ENCODE data around the gene SLC38A6.

The SLC38A6 gene

GRCh38 chr14:60981633-60982455, 799 bp downstream of the SLC38A6 start:
- peak; percentile 48 for DNase-seq

DNA sequence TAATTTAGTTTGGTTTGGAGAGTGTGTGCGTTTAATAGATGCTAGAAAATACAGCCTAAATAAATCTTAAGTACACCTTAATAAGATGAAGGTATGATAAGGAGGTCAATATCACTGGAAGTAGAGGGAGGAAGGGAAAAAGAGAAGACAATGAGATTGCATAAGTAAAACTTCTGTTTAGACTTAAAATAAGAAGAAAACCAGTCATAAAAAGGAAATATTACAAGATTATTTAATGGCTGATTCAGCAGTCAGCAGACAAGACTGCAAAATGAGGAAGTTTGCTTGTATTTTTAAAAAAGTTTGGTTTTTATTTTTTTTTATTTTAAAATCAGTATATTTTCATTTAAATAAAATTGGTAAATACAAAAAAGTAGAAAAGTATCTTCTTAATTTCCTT, 3.2 kb downstream of the SLC38A6 start:
- DNase-seq, result no peak

GRCh38 chr14:60986500-60986899, 5.5 kb downstream of the SLC38A6 start:
- no peak for DNase-seq

DNA sequence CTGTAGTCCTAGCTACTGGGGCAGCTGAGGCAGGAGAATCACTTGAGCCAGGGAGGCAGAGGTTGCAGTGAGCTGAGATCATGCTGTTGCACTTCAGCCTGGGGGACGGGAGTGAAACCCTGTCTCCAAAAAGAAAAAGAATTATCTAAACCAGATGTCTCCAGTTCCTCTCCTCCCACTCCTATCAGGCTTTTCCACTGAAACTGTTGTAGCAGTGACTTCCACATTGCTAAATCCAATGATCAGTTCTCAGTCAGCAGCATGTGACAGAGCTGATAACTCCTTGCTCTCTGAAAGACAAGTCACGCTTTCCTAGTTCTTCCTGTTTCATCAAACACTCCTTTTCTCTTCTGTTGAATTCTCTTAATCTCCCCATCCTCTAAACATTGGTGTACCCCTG, 8.6 kb downstream of the SLC38A6 start:
- DNase-seq, result no peak

GRCh38 chr14:60998617-60999016, 17.6 kb downstream of the SLC38A6 start:
- no peak for DNase-seq

GRCh38 chr14:60999536-60999935, 18.5 kb downstream of the SLC38A6 start:
- DNase-seq, result no peak

DNA sequence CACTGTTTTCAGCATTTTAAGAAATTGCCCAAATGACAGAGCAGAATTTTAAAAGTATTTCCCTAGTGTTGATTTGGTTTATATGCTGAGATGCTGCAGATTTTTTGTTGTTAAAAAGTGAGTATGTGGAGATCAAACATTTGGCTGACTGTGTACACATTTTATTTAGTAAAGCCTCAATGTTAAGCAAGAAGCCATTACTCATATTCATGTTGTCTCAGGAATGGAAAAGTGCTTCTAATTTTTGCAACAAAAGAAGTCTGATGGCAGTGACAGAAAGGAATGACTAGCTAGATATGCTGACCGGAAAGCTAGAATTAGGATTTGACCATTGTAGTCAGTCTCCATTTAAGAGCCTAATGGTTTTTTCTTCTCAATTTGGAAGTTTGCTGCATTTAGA, 22.5 kb downstream of the SLC38A6 start:
- no peak for DNase-seq

DNA sequence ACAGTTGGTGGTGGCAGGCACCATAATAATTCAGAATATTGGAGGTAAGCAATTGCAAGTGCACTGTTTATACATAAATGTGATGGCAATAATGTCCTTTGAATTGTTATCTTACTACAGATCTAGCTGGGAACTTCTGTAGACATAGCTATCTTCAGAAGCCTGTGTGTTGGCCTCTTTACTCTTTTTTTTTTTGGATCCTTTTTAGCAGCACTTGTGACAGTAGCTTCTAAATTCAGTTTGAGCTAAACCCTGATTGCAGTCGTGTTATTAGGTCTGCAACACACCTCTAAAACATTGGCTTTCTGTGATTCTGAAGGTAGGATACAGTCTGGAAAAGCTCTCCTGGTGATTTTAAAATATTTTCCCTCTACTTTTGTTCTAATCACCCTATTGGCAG, 38.5 kb downstream of the SLC38A6 start:
- no peak for DNase-seq

DNA sequence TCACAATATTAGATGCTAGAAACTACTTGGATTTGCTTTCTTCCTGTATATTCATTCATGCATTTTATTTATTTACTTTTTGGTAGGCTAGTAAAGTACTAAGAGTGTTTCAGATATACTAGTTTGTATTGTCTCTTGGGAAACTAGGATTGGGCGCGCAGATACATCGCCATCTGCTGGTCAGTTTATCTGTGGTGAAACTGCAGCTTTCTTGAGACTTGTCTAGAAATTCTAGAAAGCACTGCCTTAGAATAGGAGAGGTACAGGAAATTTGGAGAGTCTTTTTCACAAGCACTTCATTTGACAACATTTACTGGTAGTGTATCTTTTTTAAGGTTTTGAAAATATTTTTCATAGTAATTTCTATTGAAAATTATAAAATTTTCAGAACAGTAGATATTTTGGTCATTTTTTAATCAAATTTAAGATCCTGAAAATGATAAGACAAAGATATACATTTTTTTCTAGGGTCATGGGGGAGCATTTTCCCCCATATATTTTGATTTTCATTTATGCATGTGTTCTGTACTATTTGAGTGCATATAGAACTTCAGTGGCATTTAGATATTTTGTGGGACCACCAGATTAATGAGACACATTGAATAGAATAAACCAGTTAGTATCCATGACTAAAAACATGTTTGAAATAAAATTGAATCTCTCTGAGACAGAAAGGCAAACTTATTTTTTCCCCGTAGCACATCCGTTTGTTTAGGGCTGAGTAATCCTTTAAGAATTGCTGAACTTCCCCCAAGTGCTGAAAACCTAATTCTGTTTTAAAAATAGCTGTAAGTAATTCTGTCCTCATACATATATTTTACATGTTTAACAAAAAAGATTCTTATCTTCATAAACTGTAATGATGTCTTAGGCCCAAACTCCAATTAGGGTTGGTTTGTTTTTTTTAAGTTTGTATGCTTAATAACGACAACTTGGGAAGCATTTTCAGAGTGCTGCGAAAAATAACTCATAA, 44.5 kb downstream of the SLC38A6 start:
- peak; percentile 75 for DNase-seq

DNA sequence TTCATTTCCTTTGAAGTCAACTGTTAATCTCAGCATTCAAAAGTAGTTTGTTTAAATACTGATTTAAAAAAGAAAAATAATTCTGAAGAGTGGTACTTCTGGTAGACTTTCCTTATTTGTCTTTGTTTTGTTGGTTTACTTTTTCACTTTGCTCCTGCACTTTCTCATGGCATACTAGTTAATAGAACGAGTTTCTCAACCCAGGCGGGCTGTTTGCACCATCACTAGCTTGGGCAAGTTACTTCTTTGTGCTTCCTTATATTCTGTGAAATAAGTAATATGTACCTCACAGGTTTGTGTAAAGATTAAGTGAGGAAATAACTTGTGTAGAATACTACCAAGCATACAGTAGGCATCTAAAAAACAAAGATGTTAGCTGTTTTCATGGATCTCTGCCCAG, 45.5 kb downstream of the SLC38A6 start:
- no peak for DNase-seq

DNA sequence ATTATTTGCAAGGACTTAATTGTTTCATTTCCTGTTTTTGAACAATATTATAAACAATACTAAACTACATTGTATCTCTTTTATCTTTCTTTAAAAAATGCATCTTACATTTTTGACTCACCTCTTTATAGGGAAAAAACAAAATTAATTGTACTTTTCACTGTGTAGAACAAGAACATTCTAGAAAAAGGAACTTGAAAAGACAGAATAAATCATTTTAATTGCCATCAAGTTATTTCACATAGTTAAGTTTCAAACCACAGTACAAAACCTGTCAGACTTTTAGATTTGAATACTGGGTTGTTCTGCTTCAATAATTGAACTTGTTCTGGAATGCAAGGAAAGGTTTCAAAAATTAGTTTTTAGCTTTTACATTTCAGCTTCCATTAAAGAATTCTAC, 50.0 kb downstream of the SLC38A6 start:
- no peak for DNase-seq

DNA sequence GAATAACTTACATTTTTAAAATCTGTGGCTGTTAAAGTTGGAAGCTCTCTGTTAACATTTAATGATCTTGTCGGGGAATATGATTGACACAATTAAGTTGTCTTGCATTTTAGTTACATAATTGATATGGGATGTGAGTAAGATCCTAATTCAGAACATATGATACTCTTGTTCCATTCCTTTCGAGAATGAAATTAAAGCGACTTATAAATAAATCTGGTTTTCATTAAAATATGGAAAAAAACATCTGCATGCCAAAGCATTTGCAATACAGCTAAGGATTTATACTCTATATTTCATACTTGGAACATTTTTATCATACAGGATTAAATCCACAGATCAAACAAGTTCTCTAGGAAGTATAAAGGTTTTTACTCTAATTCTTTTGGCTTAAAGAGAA, 52.0 kb downstream of the SLC38A6 start:
- no peak for DNase-seq

DNA sequence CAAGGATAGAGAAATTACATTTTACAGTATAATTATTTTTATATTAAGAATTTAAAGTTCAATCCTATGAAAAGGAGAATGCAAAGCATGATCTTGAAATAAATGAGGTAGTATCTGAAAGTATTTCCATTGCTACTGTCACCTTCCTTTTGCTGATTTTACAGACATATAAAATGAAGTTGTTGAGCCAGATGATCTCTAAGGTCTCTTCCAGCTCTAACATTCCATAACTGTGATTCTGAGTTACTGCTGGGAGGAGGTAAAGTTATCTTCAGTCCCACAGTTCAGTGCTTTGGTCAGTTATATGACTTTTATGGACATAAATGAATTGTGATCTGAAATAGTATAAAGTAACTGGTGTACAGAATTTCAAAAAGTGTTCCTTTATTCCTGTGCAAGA, 52.8 kb downstream of the SLC38A6 start:
- DNase-seq, result no peak

- DNase-seq, result peak; percentile 79
These were observed 53.5 kb downstream of the SLC38A6 start for GRCh38 chr14:61034416-61035120.

DNA sequence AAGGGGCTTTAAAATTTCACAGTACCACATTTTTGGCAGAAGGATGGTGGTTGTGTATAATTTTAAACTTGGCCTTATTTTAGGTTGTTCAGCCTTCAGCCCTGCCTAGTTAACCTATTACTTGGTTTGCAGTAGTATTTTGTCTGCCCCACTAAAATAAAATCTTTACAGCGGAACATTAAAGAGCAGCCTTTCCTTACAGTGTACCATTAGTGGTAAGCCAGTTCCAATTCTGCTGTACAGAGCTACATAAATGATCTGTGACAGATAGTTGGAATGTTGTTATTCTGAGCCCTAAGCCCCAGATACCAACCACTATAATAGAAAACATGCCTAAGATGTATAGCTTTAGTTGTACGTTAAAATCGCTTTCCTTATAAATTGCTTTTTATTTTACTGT, 56.2 kb downstream of the SLC38A6 start:
- DNase-seq, result no peak

DNA sequence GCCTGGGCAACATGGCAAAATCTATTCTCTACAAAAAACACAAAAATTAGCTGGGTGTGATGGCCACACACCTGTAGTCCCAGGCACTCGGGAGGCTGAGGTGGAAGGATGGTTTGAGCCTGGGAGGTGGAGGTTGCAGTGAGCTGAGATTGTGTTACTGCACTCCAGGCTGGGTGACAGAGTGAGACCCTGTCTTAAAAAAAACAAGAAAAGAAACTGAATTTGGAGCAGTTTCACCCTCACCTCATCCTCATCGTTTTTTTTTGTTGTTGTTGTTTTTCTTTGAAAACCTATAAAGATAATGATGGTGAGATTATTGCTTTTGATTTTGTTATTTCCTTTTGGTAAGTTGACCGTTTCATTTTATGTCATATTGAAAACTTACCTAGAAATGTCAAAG, 60.7 kb downstream of the SLC38A6 start:
- DNase-seq, result no peak

DNA sequence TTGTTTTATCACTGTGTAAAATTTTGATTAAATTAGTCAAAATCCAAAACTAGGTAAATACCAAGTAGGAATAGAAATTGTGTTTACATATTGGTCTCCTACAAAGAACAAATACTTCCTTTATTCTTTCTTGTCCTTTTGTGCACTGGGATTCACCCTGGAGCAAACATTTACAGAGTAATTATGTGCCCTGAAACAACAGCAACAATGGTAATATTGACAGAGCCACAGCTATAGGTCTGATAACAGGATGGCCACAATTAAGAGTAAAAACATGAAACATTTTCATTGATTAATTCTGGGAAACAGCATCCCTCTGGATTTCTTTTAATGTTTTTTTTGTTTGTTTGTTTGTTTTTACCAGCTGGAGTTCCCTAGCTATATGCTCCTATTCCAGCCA, 61.2 kb downstream of the SLC38A6 start:
- no peak for DNase-seq

DNA sequence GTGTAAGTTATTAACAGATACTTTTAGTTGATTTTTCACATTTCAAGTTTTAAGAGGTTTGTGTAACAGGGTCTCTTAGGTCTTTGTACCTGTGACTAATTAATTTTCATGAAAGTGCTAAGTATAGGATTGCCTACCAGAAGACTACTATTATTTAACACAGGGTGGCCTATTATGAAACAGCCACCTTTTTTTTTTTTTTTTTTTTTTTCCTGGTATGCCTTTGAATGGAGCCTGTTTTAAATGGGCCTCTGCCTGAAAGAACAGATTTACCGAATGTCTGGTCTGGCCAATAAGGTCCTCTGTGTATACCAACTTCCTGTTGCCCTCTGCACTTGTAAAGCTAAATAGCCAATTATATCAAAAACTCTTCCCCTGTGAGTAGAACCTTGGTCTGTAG, 62.5 kb downstream of the SLC38A6 start:
- no peak for DNase-seq

- DNase-seq, result no peak
These were observed 66.0 kb downstream of the SLC38A6 start for GRCh38 chr14:61047021-61047420.

DNA sequence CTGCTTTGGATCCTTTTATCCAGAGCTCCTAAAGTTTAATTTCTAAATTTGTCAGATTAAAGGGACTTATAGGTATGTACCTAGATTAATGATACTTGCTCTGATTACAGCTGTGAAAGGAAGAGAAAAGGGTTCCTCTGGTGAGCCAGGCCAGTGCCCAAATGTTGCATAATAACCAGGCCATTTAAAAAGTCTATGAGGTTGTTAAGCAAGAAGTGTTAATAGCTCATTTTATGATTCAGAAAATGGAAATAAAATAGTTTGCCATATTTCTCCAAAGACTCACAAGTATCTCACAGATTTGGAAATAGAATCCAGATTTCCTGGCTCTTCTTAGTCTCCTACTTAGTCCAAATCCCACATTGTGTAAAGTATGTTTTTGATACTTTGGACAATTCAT, 67.6 kb downstream of the SLC38A6 start:
- no peak for DNase-seq

GRCh38 chr14:61050417-61050816, 69.4 kb downstream of the SLC38A6 start:
- DNase-seq, result no peak

DNA sequence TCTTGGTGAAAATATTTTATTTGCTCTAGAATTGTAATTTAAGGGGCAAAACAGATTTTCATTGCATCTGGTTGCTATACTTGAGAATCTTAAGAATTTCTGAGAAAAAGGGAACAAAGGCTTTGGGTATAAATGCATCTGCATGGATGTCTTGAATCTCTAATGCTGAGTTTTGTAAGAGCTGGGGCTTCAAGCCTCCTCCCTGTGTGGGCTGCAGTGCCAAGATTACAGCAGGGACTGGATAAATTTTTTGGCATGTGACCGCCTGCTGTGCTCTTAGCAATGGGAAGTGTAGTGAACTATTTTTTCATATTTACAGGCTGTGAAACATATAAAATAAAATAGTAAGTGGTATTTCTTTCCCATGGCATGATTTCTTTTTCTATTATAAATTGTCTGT, 70.0 kb downstream of the SLC38A6 start:
- no peak for DNase-seq

DNA sequence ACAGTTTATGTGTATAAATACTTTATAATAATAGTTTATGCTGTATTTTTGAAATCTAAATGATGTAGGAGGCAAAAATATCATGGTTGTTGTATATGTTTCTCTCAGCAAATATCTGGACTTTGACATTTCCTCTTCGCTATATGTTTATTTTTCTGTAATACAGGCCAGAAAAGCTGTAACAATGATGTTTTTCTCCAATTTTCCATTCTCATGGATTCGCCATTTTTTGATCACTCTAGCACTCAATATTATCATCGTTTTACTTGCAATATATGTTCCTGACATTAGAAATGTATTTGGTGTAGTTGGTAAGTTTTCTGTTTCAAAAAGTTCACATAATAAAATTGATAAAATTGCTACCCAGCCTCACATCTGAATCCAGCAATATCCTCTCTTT, 70.6 kb downstream of the SLC38A6 start:
- DNase-seq, result no peak
